Activated naive CD8-positive, alpha-beta T cell treated with anti-CD3 and anti-CD28 coated beads, Interleukin-2, amount 50 U/mL, for 16 hours (primary cell): ENCODE data around the gene CNPY3.
"Not testable (repeated sequence)": the region's sequence is repeated elsewhere in the genome, so short reads cannot be mapped to it uniquely, and the experiment has no call there.

Source experiments
- DNase-seq: peaks from one replicate; pipeline ENCODE4 v3.0.0-alpha.2; 2020; ENCODE audit warnings: low read depth, low spot score

The CNPY3 gene

DNA sequence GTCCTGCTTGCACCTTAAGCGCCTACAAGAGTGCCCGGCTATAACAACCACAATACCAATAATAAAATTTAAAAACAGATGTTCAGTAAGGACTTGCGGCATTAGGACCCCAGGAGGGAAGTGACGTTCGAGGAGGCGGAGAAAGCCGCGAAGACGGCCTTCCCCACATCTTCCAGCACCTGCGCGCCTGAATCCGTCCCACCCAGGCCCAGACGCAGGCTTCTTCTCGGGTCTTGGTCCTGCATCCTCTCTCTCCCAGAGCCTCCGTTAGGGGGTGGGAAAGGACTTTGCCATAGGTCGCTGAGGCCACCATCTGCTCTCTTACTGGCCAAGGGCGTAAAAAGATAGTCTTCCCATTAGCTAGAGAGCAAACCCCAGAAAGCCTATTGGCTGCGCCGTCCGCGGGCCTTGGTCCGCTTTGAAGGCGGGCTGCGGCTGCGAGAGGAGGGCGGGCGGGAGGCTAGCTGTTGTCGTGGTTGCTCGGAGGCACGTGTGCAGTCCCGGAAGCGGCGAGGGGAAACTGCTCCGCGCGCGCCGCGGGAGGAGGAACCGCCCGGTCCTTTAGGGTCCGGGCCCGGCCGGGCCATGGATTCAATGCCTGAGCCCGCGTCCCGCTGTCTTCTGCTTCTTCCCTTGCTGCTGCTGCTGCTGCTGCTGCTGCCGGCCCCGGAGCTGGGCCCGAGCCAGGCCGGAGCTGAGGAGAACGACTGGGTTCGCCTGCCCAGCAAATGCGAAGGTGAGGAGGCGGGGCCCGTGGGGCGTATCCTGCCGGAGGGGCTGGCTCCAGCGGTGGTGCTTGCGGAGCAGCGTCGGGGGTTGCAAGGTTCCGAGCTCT lies at the start of gene CNPY3:
CNPY3 (plus strand) TSS at position 495 of the 835 bp plus-strand sequence; CDS start at position 586, 91 bp downstream.
- DNase-seq: peak; percentile 88

DNA sequence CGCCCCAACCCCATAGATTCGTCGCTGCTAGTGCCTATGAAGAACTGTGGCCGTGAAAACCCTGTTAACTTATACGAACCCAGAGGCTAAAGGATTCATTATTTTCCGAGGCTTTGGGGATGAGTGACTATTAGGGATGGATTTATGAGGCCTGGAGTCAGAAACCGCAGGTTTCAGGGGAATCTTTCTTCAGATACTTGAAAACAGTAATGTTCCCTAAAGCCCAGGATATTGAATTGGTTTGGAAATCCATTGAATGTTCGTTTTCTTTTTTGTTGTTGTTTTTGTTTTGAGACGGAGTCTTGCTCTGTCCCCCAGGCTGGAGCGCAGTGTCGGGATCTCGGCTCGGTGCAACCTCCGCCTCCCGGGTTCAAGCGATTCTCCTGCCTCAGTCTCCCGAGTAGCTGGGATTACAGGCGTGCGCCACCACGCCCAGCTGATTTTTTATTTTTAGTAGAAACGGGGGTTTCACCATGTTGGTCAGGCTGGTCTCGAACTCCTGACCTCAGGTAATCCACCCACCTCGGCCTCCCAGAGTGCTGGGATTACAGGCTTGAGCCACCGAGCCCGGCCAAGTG lies 49.0 kb upstream of the CNPY3 start:
- DNase-seq: not testable (repeated sequence)

GRCh38 chr6:42880871-42881270 lies 48.4 kb upstream of the CNPY3 start:
- DNase-seq: not testable (repeated sequence)

DNA sequence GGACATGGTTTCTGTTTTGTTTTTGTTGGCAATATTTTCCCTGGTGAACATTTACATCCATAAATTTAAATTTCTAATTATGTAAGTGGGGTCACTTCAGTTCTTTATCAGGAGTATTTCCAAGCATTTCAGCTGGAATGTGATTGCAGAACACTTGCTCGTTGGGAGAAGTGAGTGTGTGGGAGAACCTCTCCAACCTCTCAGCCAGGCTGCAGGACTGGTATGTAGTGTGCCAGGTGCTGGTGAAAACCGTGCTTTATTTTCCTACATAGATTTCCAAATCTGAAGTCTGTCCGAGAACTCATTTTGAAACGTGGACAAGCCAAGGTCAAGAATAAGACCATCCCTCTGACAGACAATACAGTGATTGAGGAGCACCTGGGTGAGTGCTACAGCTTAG lies 43.6 kb upstream of the CNPY3 start:
- DNase-seq: no peak

GRCh38 chr6:42888201-42888600 lies 41.1 kb upstream of the CNPY3 start:
- not testable (repeated sequence) for DNase-seq

GRCh38 chr6:42889815-42890214 lies 39.5 kb upstream of the CNPY3 start:
- DNase-seq: no peak

DNA sequence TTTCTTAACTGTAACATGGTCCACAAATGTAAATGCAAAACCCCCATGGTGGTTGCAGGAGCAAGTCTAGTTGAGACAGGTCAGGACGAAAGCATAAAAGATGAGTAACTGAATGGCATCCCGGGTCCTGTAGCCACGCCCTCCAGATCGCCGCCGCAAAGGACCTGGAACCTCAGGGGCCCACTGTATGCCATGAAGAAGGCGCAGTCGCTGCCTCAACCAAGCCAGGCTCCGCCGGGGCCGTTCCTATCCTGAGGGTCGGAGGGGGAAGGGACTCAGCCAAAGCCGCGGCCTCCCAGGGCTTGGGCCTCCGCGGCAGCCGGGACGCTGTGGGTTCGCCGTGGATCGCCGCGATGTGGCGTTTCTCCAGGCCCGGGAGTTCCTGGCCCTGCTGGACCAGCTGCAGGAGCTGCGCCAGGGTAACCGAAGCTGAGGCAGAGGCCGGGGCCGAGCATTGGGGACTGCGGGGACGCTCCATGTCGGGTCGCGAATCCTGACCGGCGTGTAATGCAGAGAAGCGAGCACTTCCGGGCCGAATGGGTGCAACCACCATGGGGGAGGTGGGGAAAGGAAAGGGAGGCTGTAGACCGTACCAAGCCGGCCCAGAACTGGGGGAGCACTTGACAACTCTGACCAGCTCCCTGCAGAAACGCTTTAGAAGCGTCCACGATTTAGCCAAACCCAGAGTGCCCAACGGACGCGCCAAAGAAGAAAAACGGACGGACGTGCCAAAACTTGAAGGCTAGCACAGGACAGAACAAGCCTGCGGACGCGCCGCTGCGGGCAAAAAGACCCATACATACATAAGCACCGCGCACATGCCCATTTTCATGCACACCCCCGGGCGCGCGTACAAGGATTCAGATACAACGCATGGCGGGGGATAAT lies 38.7 kb upstream of the CNPY3 start:
- peak; percentile 78 for DNase-seq

- no peak for DNase-seq
Observed at GRCh38 chr6:42891199-42891722, 38.0 kb upstream of the CNPY3 start.

- not testable (repeated sequence) for DNase-seq
Observed at GRCh38 chr6:42894041-42894828, 35.0 kb upstream of the CNPY3 start.

- no peak for DNase-seq
Observed at GRCh38 chr6:42896178-42896719, 33.0 kb upstream of the CNPY3 start.

- peak; percentile 42 for DNase-seq
Observed at GRCh38 chr6:42898891-42899361, 30.4 kb upstream of the CNPY3 start.

GRCh38 chr6:42899871-42900270 lies 29.4 kb upstream of the CNPY3 start:
- DNase-seq: no peak

- DNase-seq: peak; percentile 44
Observed at GRCh38 chr6:42901538-42901957, 27.7 kb upstream of the CNPY3 start.

DNA sequence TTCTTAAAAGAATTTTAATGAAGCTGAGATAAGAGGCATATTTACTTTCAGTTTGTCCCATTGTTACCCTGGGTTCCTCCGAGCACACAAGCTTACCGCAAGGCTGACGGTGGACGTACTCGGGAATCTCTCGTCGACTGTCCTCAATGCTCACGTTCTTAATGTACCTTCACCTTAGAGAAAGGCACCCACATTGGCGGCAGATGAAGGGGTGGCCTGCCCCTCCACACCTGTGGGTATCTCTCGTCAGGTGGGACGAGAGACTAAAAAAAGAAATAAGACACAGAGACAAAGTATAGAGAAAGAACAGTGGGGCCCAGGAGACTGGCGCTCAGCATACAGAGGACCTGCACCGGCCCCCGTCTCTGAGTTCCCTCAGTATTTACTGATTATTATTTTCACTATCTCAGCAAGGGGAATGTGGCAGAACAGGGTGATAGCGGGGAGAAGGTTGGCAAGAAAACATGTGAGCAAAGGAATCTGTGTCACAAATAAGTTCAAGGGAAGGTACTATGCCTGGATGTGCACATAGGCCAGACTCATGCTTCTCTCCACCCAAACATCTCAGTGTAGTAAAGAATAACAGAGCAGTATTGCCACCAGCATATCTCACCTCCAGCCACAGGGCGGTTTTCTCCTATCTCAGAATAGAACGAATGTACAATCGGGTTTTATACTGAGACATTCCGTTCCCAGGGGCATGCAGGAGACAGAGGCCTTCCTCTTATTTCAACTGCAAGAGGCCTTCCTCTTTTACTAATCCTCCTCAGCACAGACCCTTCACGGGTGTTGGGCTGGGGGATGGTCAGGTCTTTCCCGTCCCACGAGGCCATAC lies 26.6 kb upstream of the CNPY3 start:
- not testable (repeated sequence) for DNase-seq

DNA sequence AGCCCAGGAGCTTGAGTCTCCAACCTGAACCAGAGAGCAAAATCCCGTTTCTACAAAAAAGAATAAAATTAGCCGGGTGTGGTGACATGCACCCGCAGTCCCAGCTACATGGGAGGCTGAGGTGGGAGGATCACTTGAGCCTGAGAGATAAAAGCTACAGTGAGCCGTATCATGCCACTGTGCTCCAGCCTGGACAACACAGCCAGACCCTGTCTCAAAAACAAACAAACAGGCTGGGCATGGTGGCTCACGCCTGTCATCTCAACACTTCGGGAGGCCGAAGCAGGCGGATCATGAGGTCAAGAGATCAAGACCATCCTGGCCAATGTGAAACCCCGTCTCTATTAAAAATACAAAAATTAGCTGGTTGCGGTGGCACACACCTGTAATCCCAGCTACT lies 24.8 kb upstream of the CNPY3 start:
- DNase-seq: no peak

DNA sequence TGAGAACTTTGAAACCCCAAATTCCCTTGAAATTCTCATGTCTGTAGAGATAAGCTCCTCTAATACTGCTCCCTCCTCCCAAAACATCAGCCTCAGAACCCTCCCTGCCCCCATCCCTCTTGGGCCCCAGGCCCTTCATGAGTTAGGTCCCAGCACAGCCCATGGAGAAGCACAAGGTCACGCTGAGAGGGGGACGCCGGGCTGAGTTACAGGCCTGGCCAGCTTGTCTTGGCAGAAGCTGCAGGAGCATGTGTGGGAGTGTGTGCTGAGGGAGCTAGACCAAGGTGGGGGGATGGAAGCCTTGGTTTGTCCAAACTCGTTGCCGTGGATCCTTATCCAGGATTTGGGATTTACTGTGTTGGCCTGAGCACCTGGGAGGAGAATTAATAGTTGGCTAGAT lies 21.9 kb upstream of the CNPY3 start:
- DNase-seq: no peak

DNA sequence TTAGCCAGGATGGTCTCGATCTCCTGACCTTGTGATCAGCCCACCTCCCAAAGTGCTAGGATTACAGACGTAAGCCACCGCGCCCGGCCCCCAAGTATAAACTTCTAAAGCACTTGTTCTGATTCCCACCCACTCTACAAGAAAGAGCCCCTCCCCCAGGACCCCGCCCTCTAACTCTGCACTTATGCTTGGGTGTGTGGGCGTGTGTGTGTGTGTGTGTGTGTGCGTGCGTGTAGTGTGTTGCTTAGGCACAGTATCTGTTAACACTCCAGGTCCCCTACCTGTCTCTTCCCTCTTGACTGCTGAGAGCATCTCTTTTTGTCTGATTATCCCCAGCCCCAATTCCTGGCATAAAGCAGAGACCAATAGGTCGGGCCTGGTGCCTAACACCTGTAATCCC lies 19.4 kb upstream of the CNPY3 start:
- no peak for DNase-seq

- no peak for DNase-seq
Observed at GRCh38 chr6:42911171-42912021, 17.9 kb upstream of the CNPY3 start.

DNA sequence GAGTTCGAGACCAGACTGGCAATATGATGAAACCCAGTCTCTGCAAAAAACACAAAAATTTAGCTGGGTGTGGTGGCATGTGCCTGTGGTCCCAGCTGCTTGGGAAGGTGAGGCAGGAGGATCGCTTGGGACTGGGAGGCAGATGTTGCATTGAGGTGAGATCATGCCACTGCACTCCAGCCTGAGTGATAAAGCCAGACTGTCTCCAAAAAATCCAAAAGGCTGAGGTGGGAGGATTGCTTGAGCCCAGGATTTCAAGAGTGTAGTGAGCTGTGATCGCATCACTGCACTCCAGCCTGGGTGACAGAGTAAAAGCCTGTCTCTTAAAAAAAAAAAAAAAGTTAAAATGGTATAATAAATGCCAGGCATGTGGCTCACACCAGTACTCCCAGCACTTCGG lies 14.7 kb upstream of the CNPY3 start:
- no peak for DNase-seq
